ENCODE data around the gene DSE. TPM values are rescaled to one million over a fixed set of nuclear protein-coding genes. Genes with fewer than 3 reads are reported as not detected.

The DSE gene
- total RNA-seq, 1 experiment from 2014 or later: 37.8 TPM

- DNase-seq (ENCODE audit: low spot score): no peak
- in situ Hi-C loops (cut with HindIII; ENCODE audit: low sequenced_read_pairs): no loop called here
Observed at GRCh38 chr6:116355796-116356195, 15.0 kb upstream of the DSE start.

GRCh38 chr6:116359131-116359530 lies 11.6 kb upstream of the DSE start:
- no peak for DNase-seq (ENCODE audit: low spot score)
- in situ Hi-C loops (cut with HindIII; ENCODE audit: low sequenced_read_pairs): no loop called here

- no peak for DNase-seq (ENCODE audit: low spot score)
- in situ Hi-C loops (cut with HindIII; ENCODE audit: low sequenced_read_pairs): no loop called here
Observed at GRCh38 chr6:116359835-116360234, 10.9 kb upstream of the DSE start.

GRCh38 chr6:116362276-116362675 lies 8.5 kb upstream of the DSE start:
- in situ Hi-C loops (cut with HindIII; ENCODE audit: low sequenced_read_pairs): no loop called here
- DNase-seq (ENCODE audit: low spot score): no peak

- DNase-seq (ENCODE audit: low spot score): no peak
- in situ Hi-C loops (cut with HindIII; ENCODE audit: low sequenced_read_pairs): no loop called here
Observed at GRCh38 chr6:116363759-116364158, 7.0 kb upstream of the DSE start.

- no peak for DNase-seq (ENCODE audit: low spot score)
- in situ Hi-C loops (cut with HindIII; ENCODE audit: low sequenced_read_pairs): no loop called here
Observed at GRCh38 chr6:116364321-116364720, 6.4 kb upstream of the DSE start.

GRCh38 chr6:116365743-116366142 lies 5.0 kb upstream of the DSE start:
- no peak for DNase-seq (ENCODE audit: low spot score)
- in situ Hi-C loops (cut with HindIII; ENCODE audit: low sequenced_read_pairs): no loop called here

- no peak for DNase-seq (ENCODE audit: low spot score)
- in situ Hi-C loops (cut with HindIII; ENCODE audit: low sequenced_read_pairs): no loop called here
Observed at GRCh38 chr6:116366740-116367275, 3.9 kb upstream of the DSE start.

- in situ Hi-C loops (cut with HindIII; ENCODE audit: low sequenced_read_pairs): no loop called here
Observed at GRCh38 chr6:116369540-116369939, 1.2 kb upstream of the DSE start.

GRCh38 chr6:116369964-116370759 lies 585 bp upstream of the DSE start:
- in situ Hi-C loops (cut with HindIII; ENCODE audit: low sequenced_read_pairs): no loop called here
- peak; percentile 44 for DNase-seq (ENCODE audit: low spot score)

More at GRCh38 chr6:116369540-116369939, 1.2 kb upstream of the DSE start:
- no peak for DNase-seq (ENCODE audit: low spot score)

GRCh38 chr6:116371120-116371917 lies 572 bp downstream of the DSE start:
- peak; percentile 37 for DNase-seq (ENCODE audit: low spot score)
- in situ Hi-C loops (cut with HindIII; ENCODE audit: low sequenced_read_pairs): no loop called here

- no peak for DNase-seq (ENCODE audit: low spot score)
- in situ Hi-C loops (cut with HindIII; ENCODE audit: low sequenced_read_pairs): no loop called here
Observed at GRCh38 chr6:116371918-116372209, 1.1 kb downstream of the DSE start.

GRCh38 chr6:116373300-116373699 lies 2.6 kb downstream of the DSE start:
- in situ Hi-C loops (cut with HindIII; ENCODE audit: low sequenced_read_pairs): no loop called here
- DNase-seq (ENCODE audit: low spot score): no peak

GRCh38 chr6:116373940-116374339 lies 3.2 kb downstream of the DSE start:
- no peak for DNase-seq (ENCODE audit: low spot score)
- in situ Hi-C loops (cut with HindIII; ENCODE audit: low sequenced_read_pairs): no loop called here

GRCh38 chr6:116374586-116374985 lies 3.8 kb downstream of the DSE start:
- in situ Hi-C loops (cut with HindIII; ENCODE audit: low sequenced_read_pairs): no loop called here
- DNase-seq (ENCODE audit: low spot score): no peak

GRCh38 chr6:116375262-116375661 lies 4.5 kb downstream of the DSE start:
- in situ Hi-C loops (cut with HindIII; ENCODE audit: low sequenced_read_pairs): no loop called here
- no peak for DNase-seq (ENCODE audit: low spot score)

- no peak for DNase-seq (ENCODE audit: low spot score)
- in situ Hi-C loops (cut with HindIII; ENCODE audit: low sequenced_read_pairs): no loop called here
Observed at GRCh38 chr6:116376149-116376548, 5.4 kb downstream of the DSE start.

- DNase-seq (ENCODE audit: low spot score): no peak
- in situ Hi-C loops (cut with HindIII; ENCODE audit: low sequenced_read_pairs): no loop called here
Observed at GRCh38 chr6:116379764-116380163, 9.0 kb downstream of the DSE start.

GRCh38 chr6:116380346-116380745 lies 9.6 kb downstream of the DSE start:
- in situ Hi-C loops (cut with HindIII; ENCODE audit: low sequenced_read_pairs): no loop called here
- no peak for DNase-seq (ENCODE audit: low spot score)

GRCh38 chr6:116381000-116381399 lies 10.3 kb downstream of the DSE start:
- DNase-seq (ENCODE audit: low spot score): no peak
- in situ Hi-C loops (cut with HindIII; ENCODE audit: low sequenced_read_pairs): no loop called here

Data from G401 (cell line).